ENCODE data around the gene P2RX3. TPM values are rescaled to one million over a fixed set of nuclear protein-coding genes. Genes with fewer than 3 reads are reported as not detected.
A peak's percentile ranks its signal among the peaks of the same experiment; 100 is the strongest.

P2RX3 gene
- total RNA-seq, 1 donor from 2014 or later = not detected

DNA sequence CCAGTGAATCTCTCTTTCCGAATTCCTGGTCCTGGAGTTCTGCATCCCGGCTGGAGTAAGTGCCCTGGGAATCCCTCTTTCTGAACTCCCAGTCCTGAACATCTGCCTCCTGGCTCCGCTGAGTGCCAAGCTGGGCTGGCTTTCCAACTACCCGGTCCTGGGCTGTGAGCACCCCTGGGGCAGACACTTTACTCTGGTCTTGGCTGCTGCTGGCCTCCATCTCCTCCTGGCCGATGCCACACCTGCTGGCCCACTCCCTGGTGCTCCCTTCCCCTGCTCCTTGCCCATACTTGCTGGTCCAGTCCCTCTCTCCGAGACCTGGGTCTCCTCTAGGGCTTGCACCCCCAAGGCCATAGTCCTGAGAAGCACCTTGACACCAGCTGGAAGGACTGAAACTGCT lies 28.1 kb upstream of the P2RX3 start:
- Mint-ChIP-seq H3K27me3 (ENCODE audit: low read depth, unreplicated experiment) (no peaks in the 10 kb centered on the region), H3K4me3 (ENCODE audit: unreplicated experiment) (peak overlapping the region; percentile 27), H3K4me1 (ENCODE audit: low read depth, unreplicated experiment) (peaks cover 47% of the 10 kb centered on the region), H3K27ac (ENCODE audit: unreplicated experiment) (peak overlapping the region; percentile 84), H3K9me3 (ENCODE audit: unreplicated experiment) (no peaks in the 10 kb centered on the region), H3K36me3 (ENCODE audit: low read depth, unreplicated experiment) (peaks cover 40% of the 10 kb centered on the region)
- TF ChIP-seq CTCF (IDR thresholded peaks at IDR 0.05; ENCODE audit: insufficient read depth, low read depth, low read length) = no peak
- Histone ChIP-seq H3K4me2 (ENCODE audit: low read length) (peak overlapping the region; percentile 99), H3K9me3 (ENCODE audit: insufficient read depth, low read depth, low read length) (no peaks in the 10 kb centered on the region), H2AFZ (ENCODE audit: low read depth, low read length) (no peak overlapping the region), H3K27me3 (ENCODE audit: insufficient read depth, low read length) (no peaks in the 10 kb centered on the region), H3K79me2 (ENCODE audit: insufficient read depth, low read length) (peaks cover 78% of the 10 kb centered on the region), H3K4me1 (ENCODE audit: insufficient read depth, low read length) (peaks cover 42% of the 10 kb centered on the region), H3K27ac (ENCODE audit: low read depth, low read length) (peak overlapping the region; percentile 89), H3K9ac (ENCODE audit: low read length) (peak overlapping the region; percentile 87), H3K4me3 (ENCODE audit: insufficient read depth, low read depth, low read length) (no peak overlapping the region), H3K36me3 (ENCODE audit: insufficient read depth, low read length) (peaks cover 22% of the 10 kb centered on the region), H4K20me1 (ENCODE audit: insufficient read depth, low read length) (peaks cover 80% of the 10 kb centered on the region)
- FAIRE-seq (no peak), DNase-seq (ENCODE audit: low read depth) (no peak)

- Histone ChIP-seq H4K20me1 (ENCODE audit: insufficient read depth, low read length) (peaks cover 80% of the 10 kb centered on the region), H3K36me3 (ENCODE audit: insufficient read depth, low read length) (peaks cover 22% of the 10 kb centered on the region), H3K9ac (ENCODE audit: low read length) (peak overlapping the region; percentile 87), H3K9me3 (ENCODE audit: insufficient read depth, low read depth, low read length) (no peaks in the 10 kb centered on the region), H3K27me3 (ENCODE audit: insufficient read depth, low read length) (no peaks in the 10 kb centered on the region), H3K4me2 (ENCODE audit: low read length) (peak overlapping the region; percentile 99), H2AFZ (ENCODE audit: low read depth, low read length) (peak overlapping the region; percentile 27), H3K79me2 (ENCODE audit: insufficient read depth, low read length) (peaks cover 76% of the 10 kb centered on the region), H3K4me3 (ENCODE audit: insufficient read depth, low read depth, low read length) (peak overlapping the region; percentile 59), H3K27ac (ENCODE audit: low read depth, low read length) (peak overlapping the region; percentile 89), H3K4me1 (ENCODE audit: insufficient read depth, low read length) (peaks cover 44% of the 10 kb centered on the region)
- H3K27me3 Mint-ChIP-seq (ENCODE audit: low read depth, unreplicated experiment) = no peaks in the 10 kb centered on the region
- DNase-seq (ENCODE audit: low read depth) = no peak
- H3K4me1 Mint-ChIP-seq (ENCODE audit: low read depth, unreplicated experiment) = peaks cover 47% of the 10 kb centered on the region
- H3K4me3 Mint-ChIP-seq (ENCODE audit: unreplicated experiment) = peak overlapping the region; percentile 74
- FAIRE-seq = no peak
- peaks cover 40% of the 10 kb centered on the region for H3K36me3 Mint-ChIP-seq (ENCODE audit: low read depth, unreplicated experiment)
- TF ChIP-seq EZH2 (IDR thresholded peaks at IDR 0.05; ENCODE audit: insufficient read depth, low read length) (no peak), CTCF (IDR thresholded peaks at IDR 0.05; ENCODE audit: insufficient read depth, low read depth, low read length) (no peak)
- H3K9me3 Mint-ChIP-seq (ENCODE audit: unreplicated experiment) = no peaks in the 10 kb centered on the region
- H3K27ac Mint-ChIP-seq (ENCODE audit: unreplicated experiment) = peak overlapping the region; percentile 84
Measured at GRCh38 chr11:57310630-57311086, 27.5 kb upstream of the P2RX3 start.

DNA sequence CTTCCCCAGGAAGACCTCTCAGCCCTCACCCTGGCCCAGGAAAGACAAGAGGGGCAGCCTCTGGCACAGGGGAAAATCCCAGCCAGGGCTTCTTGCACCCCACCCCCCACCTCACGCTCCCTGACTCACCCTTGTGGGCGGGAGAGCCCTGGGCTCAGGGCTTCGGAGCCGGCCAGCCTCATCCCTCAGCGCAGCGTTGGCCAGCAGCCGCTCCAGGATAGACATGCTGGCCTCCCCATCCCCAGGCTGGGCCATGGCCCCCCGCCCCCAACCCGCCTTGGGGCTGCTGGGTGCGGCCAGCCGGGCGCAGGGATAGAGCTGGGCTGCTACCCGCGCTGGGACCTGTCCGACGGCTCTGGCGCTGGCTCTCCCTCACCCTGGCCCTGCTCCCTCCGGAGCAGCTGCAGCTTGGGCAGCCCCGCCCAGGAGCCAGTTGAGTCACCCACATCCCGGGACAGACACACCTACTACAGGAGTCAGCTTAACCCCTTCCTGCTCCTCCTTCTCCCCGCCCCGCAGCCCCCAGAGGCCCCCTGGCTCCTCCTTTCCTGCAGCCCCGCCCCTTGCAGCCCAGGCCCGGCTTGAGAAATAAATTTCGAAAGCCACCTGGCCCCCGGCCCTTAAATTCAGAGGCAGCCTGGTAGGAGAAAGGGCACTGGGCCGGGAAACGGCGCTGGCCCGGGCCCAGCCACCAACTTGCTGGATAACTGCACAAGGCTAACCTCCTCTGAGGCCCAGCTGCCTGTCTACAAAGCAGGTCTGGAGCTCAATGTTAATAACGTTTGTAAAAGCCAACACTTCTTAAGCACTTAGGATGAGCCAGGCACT lies 26.8 kb upstream of the P2RX3 start:
- Mint-ChIP-seq H3K4me1 (ENCODE audit: low read depth, unreplicated experiment) (peaks cover 44% of the 10 kb centered on the region), H3K27ac (ENCODE audit: unreplicated experiment) (peak overlapping the region; percentile 84), H3K4me3 (ENCODE audit: unreplicated experiment) (peak overlapping the region; percentile 74), H3K27me3 (ENCODE audit: low read depth, unreplicated experiment) (no peaks in the 10 kb centered on the region), H3K9me3 (ENCODE audit: unreplicated experiment) (no peaks in the 10 kb centered on the region), H3K36me3 (ENCODE audit: low read depth, unreplicated experiment) (peaks cover 40% of the 10 kb centered on the region)
- Histone ChIP-seq H3K4me2 (ENCODE audit: low read length) (peak overlapping the region; percentile 99), H3K79me2 (ENCODE audit: insufficient read depth, low read length) (peaks cover 74% of the 10 kb centered on the region), H3K27ac (ENCODE audit: low read depth, low read length) (peak overlapping the region; percentile 89), H3K27me3 (ENCODE audit: insufficient read depth, low read length) (no peaks in the 10 kb centered on the region), H3K9ac (ENCODE audit: low read length) (peak overlapping the region; percentile 87), H2AFZ (ENCODE audit: low read depth, low read length) (peak overlapping the region; percentile 27), H3K4me1 (ENCODE audit: insufficient read depth, low read length) (peaks cover 48% of the 10 kb centered on the region), H3K36me3 (ENCODE audit: insufficient read depth, low read length) (peaks cover 22% of the 10 kb centered on the region), H4K20me1 (ENCODE audit: insufficient read depth, low read length) (peaks cover 82% of the 10 kb centered on the region), H3K4me3 (ENCODE audit: insufficient read depth, low read depth, low read length) (peak overlapping the region; percentile 59), H3K9me3 (ENCODE audit: insufficient read depth, low read depth, low read length) (no peaks in the 10 kb centered on the region)
- DNase-seq (ENCODE audit: low read depth) = peak; percentile 95
- TF ChIP-seq CTCF (IDR thresholded peaks at IDR 0.05; ENCODE audit: insufficient read depth, low read depth, low read length) = no peak
- TF ChIP-seq EZH2 (IDR thresholded peaks at IDR 0.05; ENCODE audit: insufficient read depth, low read length) = no peak
- peak; percentile 32 for FAIRE-seq

All from astrocyte (in vitro differentiated cells and primary cell).